IPS-NIHi7 (cell line): ENCODE data around the gene TPSAB1.
"Not testable (repeated sequence)": the region's sequence is repeated elsewhere in the genome, so short reads cannot be mapped to it uniquely, and the experiment has no call there.

Source experiments
- DNase-seq: peaks from one replicate; pipeline ENCODE4 v3.0.0; 2012; ENCODE audit warnings: mixed read lengths; ENCODE audit errors: extremely low spot score

Gene TPSAB1

DNA sequence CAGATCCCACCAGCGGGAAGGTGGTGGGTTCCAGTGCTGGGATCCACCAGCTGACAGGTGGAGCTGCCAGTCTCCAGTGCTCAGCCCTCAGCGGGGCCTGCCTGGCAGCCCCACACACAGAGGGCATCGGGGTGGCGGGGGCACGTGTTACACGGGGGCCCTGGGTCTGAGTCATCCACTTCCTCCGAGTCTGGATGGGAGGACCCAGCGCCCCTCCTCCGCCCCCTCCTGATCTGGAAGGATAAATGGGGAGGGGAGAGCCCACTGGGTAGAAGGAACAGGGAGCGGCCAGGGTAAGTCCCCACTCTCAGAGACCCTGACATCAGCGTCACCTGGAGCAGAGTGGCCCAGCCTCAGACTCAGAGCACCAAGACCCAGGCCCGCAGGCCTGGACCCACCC, at the start of gene TPSAB1:
Gene TPSAB1, plus strand, starts transcription at position 270 of the 400 bp plus-strand sequence. CDS start 234 bp downstream, outside the sequence.
- not testable (repeated sequence) for DNase-seq

DNA sequence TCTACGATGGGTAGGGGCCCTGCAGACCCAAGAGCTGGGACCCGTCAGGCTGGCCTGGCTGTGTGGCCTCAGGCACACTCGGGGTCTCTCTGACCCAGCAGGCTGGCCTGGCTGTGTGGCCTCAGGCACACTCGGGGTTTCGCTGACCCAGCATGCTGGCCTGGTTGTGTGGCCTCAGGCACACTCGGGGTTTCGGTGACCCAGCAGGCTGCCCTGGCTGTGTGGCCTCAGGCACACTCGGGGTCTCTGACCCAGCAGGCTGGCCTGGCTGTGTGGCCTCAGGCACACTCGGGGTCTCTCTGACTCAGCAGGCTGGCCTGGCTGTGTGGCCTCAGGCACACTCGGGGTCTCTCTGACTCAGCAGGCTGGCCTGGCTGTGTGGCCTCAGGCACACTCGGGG, 49.7 kb upstream of the TPSAB1 start:
- DNase-seq: not testable (repeated sequence)

DNA sequence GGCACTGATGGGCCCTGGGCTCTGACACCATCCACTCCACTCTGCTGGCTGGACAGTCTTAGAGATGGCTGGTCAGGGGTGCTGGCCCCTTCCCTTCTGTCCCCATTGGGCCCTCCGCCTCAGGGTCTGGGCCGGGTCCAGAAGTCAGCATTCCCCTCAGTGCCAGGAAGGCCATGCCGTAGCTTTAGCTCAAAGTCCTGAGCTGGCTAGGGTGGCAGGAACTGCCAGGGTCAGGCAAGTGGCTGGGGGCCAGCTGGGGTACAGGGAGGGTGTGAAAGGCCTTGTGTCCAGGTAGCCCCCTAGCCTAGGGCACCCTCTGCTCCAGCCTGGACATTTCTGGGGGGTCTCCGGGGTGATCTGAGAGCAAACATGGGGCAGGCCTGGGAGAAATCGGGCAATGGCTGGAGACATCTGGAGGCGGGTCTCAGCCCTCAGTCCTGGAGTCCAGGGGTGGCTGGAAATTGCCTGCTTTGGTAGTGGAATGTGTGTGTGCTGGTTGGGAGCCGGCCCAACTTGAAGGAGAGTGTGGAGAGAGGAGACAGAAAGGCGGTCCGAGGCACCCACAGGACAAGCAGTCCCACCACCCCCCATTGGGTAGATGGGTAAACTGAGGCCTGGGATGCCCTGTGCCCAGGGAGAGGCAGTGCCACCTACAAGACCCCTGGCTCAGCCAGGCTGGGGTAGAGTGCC, 48.0 kb upstream of the TPSAB1 start:
- no peak for DNase-seq

DNA sequence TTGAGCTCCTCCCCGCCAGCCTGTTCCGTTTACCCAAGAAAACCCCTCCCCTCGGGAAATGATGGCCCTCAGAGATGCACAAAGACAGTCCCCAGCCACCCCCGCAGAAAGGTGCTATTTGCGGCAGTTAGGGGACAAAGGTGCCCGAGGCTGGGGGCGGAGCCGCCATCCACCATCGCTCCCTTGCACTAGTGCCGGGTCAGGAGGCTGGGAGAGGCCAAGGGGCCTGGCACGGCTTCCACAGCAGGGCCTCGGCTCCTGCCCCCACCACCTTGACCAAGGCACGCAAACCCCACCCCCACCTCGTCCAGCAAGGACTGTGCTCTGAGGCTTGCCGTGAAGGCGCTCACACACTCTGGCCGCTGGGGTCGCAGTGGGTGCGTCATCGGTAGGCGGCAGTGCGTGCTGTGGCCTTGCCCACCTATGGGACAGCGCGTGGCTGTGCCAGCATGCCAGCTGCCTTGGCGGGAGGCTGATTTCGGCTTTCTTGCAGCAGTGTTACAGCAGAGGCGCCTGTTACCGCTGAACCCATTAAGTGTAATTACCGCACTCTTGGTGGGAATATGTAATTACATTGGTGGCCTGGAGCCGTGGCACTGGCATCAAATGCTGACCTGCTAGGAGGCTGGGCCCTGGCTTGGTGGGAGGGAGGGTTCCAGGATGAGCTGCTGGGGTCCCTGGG, 47.2 kb upstream of the TPSAB1 start:
- DNase-seq: no peak

DNA sequence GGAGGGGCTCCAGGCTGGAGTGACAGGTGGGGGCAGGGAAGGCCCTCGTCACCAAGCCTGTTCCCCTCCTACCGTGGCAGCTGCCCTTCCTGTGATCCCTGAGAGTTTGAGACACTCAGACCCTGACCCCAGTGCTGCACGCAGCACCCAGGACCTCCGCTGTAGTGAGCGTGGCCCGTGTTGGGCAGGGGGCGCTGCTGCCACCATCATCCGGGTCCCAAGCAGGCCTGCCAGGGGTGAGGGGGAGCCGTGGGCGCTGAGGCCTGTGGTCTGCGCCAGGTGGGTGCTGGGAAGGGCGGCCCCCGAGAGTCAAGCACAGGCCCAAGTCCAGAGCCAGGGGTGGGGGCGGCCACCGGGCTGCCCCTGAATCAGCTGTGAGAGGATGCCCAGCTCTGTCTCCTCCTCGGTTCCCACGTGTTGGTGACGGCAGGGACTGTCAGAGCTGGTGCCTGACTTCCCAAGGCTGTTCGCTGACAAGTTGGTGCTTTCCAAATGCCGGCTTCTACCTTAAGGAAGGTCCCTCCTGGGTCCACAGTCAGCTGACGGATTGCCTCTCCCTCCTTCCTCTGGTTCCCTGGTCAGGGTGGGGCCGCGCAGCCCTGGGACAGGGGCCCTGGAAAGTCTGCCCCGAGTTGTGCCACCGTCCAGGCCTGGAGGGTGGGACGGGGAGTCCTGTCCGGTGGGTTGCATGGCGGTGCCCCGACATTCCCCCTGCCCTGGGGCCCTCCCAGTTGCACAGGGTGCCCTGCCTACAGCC, 46.5 kb upstream of the TPSAB1 start:
- DNase-seq: no peak

DNA sequence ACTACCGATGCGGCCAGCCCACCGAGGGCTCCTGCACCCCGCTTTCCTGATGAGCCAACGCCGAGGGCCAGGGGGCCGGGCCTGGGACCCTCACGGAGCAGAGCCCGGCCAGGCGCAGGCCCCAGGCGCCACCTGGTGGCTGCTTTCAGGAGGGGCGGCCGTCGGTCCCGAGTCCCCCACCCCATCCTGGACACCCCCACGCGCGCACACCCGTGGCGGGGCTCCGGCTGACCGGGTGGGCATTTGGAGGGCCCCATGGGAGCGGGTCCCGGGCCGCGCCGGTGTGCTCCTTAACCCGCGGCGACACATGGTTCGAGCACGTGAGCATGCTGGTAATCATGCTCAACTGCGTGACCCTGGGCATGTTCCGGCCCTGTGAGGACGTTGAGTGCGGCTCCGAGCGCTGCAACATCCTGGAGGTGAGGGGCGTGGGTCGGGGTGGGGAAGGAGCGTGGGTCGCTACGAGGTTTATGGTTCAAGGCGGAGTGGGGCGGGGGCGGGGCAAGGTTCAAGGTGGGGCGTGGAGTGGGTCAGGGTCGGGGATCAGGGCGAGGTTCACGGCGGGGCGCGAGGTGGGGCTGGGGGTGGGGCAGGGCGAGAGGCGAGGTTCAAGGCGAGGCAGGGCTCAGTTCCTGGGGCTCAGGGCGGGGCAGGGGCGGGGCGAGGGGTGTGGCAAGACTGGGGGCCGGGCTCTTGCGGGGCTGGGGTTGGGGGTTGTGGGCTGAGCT, 45.7 kb upstream of the TPSAB1 start:
- peak; percentile 86 for DNase-seq

DNA sequence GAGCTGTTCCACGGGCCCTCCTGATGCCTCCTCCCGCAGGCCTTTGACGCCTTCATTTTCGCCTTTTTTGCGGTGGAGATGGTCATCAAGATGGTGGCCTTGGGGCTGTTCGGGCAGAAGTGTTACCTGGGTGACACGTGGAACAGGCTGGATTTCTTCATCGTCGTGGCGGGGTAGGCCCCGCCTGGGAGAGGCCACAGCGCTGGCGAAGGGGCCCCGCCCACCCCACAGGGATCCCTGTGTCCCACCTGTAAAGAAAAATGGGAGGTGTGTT, 45.2 kb upstream of the TPSAB1 start:
- DNase-seq: no peak

DNA sequence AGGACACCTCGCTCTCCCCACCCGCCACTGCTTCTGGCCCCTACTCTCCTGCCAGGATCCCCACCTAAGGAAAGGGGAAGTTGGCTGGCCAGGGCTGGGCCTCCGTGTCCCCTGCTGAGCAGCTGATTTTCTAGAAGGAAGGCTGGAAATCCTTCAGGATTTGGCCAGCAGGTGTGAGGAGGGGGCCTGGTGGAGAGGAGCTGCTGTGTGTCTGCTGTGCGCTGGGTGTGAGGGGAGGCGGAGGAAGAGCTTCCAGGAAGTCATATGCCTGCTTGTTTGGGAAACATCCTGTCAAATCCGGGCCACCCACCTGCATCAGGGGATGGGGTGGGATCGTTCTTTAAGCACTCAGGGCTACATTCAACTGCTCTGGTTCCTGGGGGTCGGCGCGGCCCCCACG, 44.0 kb upstream of the TPSAB1 start:
- DNase-seq: no peak

DNA sequence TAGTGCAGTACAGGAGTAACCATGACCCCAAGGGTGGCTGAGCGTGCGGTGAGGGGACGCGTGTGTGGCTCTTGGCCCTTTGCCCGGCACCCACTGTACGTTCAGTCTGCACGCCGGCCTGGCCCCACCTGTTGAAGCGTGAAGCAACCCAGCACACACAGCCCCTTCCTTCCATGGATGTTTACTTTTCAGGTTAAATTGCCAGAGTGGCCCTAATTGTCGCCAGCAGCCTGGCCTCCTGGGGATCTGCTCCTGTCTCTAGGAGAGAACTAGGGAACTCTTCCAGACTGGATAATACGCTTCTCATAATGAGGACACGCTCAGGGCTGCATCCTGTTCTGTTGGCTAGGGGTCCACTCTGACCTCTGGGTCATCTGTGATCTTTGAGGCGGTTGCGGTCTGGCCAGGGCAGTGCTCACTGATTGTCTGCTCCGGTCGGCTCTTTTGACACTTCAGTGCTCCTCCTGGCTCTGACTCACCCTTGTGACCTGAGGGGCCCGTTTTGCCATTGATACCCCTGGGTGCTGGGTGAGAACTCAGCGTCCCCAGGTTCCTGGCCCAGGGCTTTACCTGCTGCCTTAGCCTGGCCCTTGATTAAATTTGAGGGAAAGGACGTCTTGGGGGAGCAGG, 43.2 kb upstream of the TPSAB1 start:
- no peak for DNase-seq

DNA sequence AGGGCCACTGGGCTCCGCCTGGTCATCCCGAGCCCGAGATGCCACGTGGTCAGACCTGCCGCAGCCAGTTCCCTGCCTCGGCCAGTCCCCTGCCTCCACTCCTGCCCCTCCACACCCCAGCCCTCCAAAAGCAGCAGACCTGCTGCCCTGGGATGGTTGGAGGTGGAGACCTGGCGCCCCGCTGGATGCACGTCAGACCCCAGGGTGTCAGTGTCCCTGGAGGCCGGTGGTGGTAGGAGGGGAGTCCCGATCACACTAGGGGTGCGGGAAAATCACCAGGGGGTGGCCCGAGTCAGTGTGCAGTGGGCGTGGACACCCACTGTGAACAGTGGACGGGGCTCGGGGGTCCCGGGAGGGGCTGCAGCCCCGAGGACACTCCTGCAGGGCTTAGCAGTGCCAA, 42.3 kb upstream of the TPSAB1 start:
- DNase-seq: no peak

DNA sequence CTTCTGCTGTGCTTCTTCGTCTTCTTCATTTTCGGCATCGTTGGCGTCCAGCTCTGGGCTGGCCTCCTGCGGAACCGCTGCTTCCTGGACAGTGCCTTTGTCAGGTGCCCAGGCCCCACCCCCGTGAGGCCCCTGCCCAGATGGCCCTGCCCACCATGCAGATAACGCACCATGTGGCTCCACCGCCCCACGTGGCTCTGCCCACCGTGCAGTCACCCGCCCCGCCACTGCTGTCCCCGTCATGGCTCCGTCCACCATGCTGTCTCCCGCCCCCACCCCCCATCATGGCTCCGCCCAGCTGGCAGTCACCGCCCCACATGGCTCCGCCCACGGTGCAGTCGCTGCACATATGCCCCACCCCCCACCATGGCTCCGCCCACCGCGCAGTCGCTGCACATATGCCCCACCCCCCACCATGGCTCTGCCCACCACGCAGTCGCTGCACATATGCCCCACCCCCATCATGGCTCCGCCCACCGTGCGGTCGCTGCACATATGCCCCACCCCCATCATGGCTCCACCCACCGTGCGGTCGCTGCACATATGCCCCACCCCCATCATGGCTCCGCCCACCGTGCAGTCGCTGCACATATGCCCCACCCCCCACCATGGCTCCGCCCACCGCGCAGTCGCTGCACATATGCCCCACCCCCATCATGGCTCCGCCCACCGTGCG, 41.7 kb upstream of the TPSAB1 start:
- DNase-seq: not testable (repeated sequence)

DNA sequence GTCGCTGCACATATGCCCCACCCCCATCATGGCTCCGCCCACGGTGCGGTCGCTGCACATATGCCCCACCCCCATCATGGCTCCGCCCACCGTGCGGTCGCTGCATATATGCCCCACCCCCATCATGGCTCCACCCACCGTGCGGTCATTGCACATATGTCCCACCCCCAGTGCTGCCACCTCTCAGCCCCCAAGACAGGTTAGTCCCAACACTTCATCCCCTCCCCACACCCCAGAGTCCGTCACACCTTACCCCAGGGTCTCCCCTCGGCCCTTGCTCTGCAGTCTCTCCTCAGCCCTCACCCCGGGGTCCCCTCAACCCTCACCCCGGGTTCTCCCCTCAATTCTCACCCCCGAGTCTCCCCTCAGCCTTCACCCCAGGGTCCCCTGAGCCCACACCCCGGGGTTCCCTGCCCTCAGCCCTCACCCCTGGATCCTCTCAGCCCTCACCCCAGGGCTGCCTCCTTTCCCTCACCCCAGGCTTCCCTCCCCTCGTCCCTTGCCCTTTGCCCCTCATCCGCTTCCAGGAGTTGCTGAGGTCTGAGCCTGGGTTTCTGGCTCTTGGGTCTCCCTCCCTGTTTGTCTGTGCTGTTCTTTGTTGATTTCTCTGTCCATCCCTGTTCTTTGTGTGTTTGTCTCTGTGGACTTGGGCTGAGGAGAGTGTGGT, 41.0 kb upstream of the TPSAB1 start:
- no peak for DNase-seq

DNA sequence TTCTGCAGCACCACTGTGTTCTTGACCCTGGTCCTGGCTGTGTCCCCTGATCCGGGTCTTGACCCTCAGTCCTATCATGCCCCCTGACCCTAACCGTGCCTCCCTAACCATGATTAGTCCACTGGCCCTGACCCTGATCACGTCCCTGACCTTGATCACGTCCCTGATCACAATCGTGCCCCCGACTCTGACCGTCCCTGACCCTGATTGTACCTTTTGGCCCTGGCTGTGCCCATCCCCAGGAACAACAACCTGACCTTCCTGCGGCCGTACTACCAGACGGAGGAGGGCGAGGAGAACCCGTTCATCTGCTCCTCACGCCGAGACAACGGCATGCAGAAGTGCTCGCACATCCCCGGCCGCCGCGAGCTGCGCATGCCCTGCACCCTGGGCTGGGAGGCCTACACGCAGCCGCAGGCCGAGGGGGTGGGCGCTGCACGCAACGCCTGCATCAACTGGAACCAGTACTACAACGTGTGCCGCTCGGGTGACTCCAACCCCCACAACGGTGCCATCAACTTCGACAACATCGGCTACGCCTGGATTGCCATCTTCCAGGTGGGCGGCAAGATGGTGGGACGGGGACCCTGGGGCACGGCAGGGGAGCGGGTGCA, 40.4 kb upstream of the TPSAB1 start:
- no peak for DNase-seq

DNA sequence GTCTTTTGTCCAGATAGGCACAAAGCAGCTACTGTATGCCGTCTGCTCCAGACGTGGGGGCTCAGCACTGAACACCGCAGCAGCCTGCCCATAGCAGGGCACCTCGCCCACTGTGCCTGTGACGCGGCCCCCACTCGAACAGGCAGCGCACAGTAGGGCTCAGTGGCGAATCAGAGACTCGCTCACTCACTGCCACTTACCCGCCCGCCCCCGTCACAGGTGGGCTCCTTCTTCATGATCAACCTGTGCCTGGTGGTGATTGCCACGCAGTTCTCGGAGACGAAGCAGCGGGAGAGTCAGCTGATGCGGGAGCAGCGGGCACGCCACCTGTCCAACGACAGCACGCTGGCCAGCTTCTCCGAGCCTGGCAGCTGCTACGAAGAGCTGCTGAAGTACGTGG, 39.1 kb upstream of the TPSAB1 start:
- no peak for DNase-seq

DNA sequence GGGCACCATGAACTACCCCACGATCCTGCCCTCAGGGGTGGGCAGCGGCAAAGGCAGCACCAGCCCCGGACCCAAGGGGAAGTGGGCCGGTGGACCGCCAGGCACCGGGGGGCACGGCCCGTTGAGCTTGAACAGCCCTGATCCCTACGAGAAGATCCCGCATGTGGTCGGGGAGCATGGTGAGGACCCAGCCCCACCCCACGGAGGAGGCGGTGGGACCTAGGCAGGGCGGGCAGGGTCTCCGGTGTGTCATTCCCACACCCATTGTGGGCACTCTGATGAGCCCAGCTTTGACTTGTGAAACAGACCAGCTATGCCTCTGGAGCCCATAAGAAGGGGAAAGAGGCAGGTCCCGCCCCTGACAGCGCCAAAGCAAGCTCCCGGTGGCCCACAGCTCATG, 38.2 kb upstream of the TPSAB1 start:
- DNase-seq: no peak

DNA sequence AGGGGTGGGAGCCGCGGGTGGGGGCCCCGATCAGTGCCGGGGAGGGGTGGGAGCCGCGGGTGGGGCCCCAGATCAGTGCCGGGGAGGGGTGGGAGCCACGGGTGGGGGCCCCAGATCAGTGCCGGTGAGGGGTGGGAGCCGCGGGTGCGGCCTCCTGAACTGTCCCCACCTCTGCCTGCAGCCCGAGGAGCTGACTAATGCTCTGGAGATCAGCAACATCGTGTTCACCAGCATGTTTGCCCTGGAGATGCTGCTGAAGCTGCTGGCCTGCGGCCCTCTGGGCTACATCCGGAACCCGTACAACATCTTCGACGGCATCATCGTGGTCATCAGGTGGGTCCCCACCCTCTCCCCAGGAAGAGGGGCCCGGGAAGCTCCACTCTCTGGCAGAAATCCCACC, 35.6 kb upstream of the TPSAB1 start:
- no peak for DNase-seq

DNA sequence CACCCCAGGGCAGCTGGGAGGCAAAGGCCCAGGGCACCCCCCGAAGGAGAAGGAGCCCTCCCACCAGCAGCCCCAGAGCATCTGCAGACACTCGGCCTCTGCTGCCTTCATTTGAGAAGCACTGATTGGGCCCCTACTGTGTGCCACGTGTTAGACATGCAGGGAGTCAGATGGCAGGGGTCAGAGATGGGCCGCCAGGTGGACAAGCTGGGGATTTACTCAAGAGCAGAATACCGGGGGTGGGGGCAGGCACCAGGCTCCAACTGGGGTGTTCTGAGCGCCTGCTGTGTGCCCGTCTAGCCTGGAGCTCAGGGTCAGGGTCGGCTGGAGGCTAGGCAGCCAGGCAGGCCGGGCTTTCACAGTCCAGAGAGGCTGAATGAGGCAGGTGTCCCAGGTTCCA, 34.2 kb upstream of the TPSAB1 start:
- no peak for DNase-seq

DNA sequence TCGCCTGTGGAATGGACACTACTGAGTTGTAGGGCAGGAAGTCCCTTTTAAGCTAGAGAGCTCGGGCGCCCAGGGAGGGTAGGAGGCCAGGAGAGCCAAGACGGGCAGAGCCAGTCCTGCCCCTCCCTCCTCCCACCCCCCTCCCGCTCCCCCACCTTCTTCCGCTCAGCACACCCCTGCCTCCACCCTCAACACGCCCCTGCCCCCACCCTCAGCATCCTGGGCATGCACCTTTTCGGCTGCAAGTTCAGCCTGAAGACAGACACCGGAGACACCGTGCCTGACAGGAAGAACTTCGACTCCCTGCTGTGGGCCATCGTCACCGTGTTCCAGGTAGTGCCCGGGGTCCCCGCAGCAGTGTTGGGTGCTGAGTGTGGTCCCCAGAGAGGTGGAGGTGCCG, 33.7 kb upstream of the TPSAB1 start:
- no peak for DNase-seq

DNA sequence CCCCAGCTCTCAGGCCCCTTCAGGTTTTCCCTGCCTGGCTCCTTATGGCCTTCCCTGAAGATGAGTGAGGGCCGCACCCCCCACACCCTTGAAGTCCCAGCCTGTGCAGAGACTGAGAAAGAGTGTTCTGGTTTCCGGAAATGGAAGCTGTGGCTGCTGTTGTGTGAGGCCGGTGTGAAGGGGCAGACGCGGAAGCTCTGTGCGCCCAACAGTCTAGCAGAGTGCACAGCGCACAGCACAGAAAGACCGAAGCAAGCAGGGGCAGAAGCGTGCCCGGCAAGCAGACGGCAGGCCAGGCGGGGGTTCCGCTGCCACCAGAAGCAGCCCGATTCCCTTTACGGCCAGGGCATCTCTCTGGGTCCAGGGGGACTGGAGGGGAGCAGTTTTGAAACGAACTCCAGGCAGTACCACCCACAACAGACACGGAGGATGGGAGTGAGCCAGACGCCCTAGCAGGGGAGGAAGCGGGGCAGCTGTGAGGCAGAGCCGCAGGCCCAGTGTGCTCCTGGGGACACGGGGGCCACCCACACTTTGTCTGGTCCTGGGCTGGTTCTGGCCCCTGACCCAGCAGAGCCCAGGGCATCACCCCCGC, 32.2 kb upstream of the TPSAB1 start:
- DNase-seq: no peak

DNA sequence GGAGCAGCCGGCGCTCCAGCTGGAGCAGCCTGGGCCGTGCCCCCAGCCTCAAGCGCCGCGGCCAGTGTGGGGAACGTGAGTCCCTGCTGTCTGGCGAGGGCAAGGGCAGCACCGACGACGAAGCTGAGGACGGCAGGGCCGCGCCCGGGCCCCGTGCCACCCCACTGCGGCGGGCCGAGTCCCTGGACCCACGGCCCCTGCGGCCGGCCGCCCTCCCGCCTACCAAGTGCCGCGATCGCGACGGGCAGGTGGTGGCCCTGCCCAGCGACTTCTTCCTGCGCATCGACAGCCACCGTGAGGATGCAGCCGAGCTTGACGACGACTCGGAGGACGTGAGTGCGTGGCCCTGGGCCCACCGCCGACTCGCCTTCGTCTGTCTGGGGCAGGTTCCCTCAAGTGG, 31.4 kb upstream of the TPSAB1 start:
- DNase-seq: no peak
